H9 (cell line): ENCODE data around the gene BAG2. TPM values are rescaled to one million over a fixed set of nuclear protein-coding genes. Genes with fewer than 3 reads are reported as not detected.

ENCODE experiments used
- DNase-seq: peaks from one replicate; pipeline ENCODE4 v3.0.0-alpha.2; 2017
- H2AFZ ChIP-seq: one replicate; pipeline ENCODE4 v1.6.1; 2013; ENCODE audit warnings: mild to moderate bottlenecking, low read length, control low read depth, moderate library complexity
- H2AK5ac ChIP-seq: 2 replicates; pipeline ENCODE4 v1.6.1; 2013; ENCODE audit warnings: low read length, control low read depth, mixed read lengths; ENCODE audit not compliant: insufficient read length
- H2BK120ac ChIP-seq: one replicate; pipeline ENCODE4 v1.6.1; 2013; ENCODE audit warnings: low read depth, mild to moderate bottlenecking, low read length, control low read depth, inconsistent platforms; ENCODE audit not compliant: poor library complexity, severe bottlenecking
- H2BK12ac ChIP-seq: 2 replicates; pipeline ENCODE4 v1.6.1; 2013; ENCODE audit warnings: low read length, control low read depth, mixed read lengths, low read depth; ENCODE audit not compliant: insufficient read length
- H2BK15ac ChIP-seq: 2 replicates; pipeline ENCODE4 v1.6.1; 2013; ENCODE audit warnings: low read depth, low read length, control low read depth
- H2BK20ac ChIP-seq: one replicate; pipeline ENCODE4 v1.6.1; 2013; ENCODE audit warnings: low read depth, mild to moderate bottlenecking, low read length, control low read depth, inconsistent platforms; ENCODE audit not compliant: poor library complexity, severe bottlenecking
- H2BK5ac ChIP-seq: 2 replicates; pipeline ENCODE4 v1.6.1; 2013; ENCODE audit warnings: low read length, control low read depth, mixed read lengths; ENCODE audit not compliant: insufficient read length
- H3K14ac ChIP-seq: 2 replicates; pipeline ENCODE4 v1.6.1; 2013; ENCODE audit warnings: low read length, control low read depth; ENCODE audit not compliant: insufficient read depth
- H3K18ac ChIP-seq: 2 replicates; pipeline ENCODE4 v1.6.1; 2013; ENCODE audit warnings: low read depth, mild to moderate bottlenecking, mixed read lengths, low read length, control low read depth; ENCODE audit not compliant: insufficient read length
- H3K23ac ChIP-seq: 2 replicates; pipeline ENCODE4 v1.6.1; 2013; ENCODE audit warnings: low read length, control low read depth, mixed read lengths, low read depth; ENCODE audit not compliant: insufficient read length
- H3K23me2 ChIP-seq: 2 replicates; pipeline ENCODE4 v1.6.1; 2013; ENCODE audit warnings: low read depth, mild to moderate bottlenecking, mixed read lengths, low read length, control low read depth; ENCODE audit not compliant: insufficient read length, poor library complexity, severe bottlenecking
- H3K27ac ChIP-seq: 2 replicates; pipeline ENCODE4 v1.5.1; 2013; ENCODE audit warnings: low read length, control low read depth, mixed read lengths, low read depth; ENCODE audit not compliant: insufficient read length
- H3K27me3 ChIP-seq: 2 replicates; pipeline ENCODE4 v1.6.1; 2013; ENCODE audit warnings: low read length, control low read depth, inconsistent platforms; ENCODE audit not compliant: insufficient read depth
- H3K4ac ChIP-seq: 2 replicates; pipeline ENCODE4 v1.6.1; 2013; ENCODE audit warnings: low read depth, mild to moderate bottlenecking, control low read depth, inconsistent platforms, low read length, moderate library complexity
- H3K4me1 ChIP-seq: 2 replicates; pipeline ENCODE4 v1.6.1; 2013; ENCODE audit warnings: low read length, control low read depth, inconsistent platforms; ENCODE audit not compliant: insufficient read depth
- H3K4me2 ChIP-seq: 2 replicates; pipeline ENCODE4 v1.6.1; 2013; ENCODE audit warnings: low read length, control low read depth, mixed read lengths; ENCODE audit not compliant: insufficient read length, insufficient read depth
- H3K56ac ChIP-seq: 2 replicates; pipeline ENCODE4 v1.6.1; 2013; ENCODE audit warnings: low read depth, mild to moderate bottlenecking, mixed read lengths, low read length, control low read depth; ENCODE audit not compliant: insufficient read length
- H3K79me1 ChIP-seq: 2 replicates; pipeline ENCODE4 v1.6.1; 2013; ENCODE audit warnings: low read depth, mild to moderate bottlenecking, moderate library complexity, low read length, control low read depth, inconsistent platforms; ENCODE audit not compliant: insufficient read depth, poor library complexity, severe bottlenecking
- H3K79me2 ChIP-seq: 2 replicates; pipeline ENCODE4 v1.6.1; 2013; ENCODE audit warnings: low read length, control low read depth, inconsistent platforms; ENCODE audit not compliant: insufficient read depth
- H3K9ac ChIP-seq: 2 replicates; pipeline ENCODE4 v1.6.1; 2013; ENCODE audit warnings: low read length, control low read depth, mixed read lengths; ENCODE audit not compliant: insufficient read length; ENCODE audit errors: extremely low read depth
- H3K9me3 ChIP-seq: one replicate; pipeline ENCODE4 v1.6.1; 2013; ENCODE audit warnings: low read depth, low read length, inconsistent platforms; ENCODE audit not compliant: control insufficient read depth
- H3T11ph ChIP-seq: one replicate; pipeline ENCODE4 v1.6.1; 2013; ENCODE audit warnings: mild to moderate bottlenecking, low read length, control low read depth, inconsistent platforms
- H4K20me1 ChIP-seq: one replicate; pipeline ENCODE4 v1.6.1; 2013; ENCODE audit not compliant: control insufficient read depth, insufficient read length, insufficient read depth
- H4K5ac ChIP-seq: 2 replicates; pipeline ENCODE4 v1.6.1; 2013; ENCODE audit warnings: low read depth, mild to moderate bottlenecking, mixed read lengths, low read length, control low read depth; ENCODE audit not compliant: insufficient read length
- H4K8ac ChIP-seq: replicated peaks from 2 replicates; pipeline ENCODE4 v1.6.1; 2013; ENCODE audit warnings: low read length, control low read depth, mixed read lengths, low read depth; ENCODE audit not compliant: insufficient read length
- H4K91ac ChIP-seq: 2 replicates; pipeline ENCODE4 v1.6.1; 2013; ENCODE audit warnings: low read depth, mild to moderate bottlenecking, moderate library complexity, mixed read lengths, low read length, control low read depth; ENCODE audit not compliant: insufficient read length
- H3K27ac Mint-ChIP-seq, 3 experiments: 2 replicates in 2 of 3; 3 replicates in 1 of 3; pipeline ENCODE4 v1.8.0; 2020 to 2021; ENCODE audit warnings: mixed read lengths in 3 of 3, mild to moderate bottlenecking in 1 of 3, moderate library complexity in 1 of 3
- H3K27me3 Mint-ChIP-seq: 2 replicates; pipeline ENCODE4 v1.8.0; 2021; ENCODE audit warnings: low read depth, mild to moderate bottlenecking, moderate library complexity, mixed read lengths
- H3K36me3 Mint-ChIP-seq, 3 experiments: 2 replicates in 2 of 3; 3 replicates in 1 of 3; pipeline ENCODE4 v1.8.0; 2020 to 2021; ENCODE audit warnings: low read depth in 3 of 3, mixed read lengths in 3 of 3; ENCODE audit not compliant: insufficient read depth in 1 of 3
- H3K4me1 Mint-ChIP-seq, 2 experiments: 2 replicates each; pipeline ENCODE4 v1.8.0; 2020; ENCODE audit warnings: mixed read lengths in 2 of 2
- H3K4me3 Mint-ChIP-seq, 2 experiments: 2 replicates in 1 of 2; 3 replicates in 1 of 2; pipeline ENCODE4 v1.8.0; 2020 to 2021; ENCODE audit warnings: mild to moderate bottlenecking in 2 of 2, mixed read lengths in 2 of 2, moderate library complexity in 1 of 2
- H3K9me3 Mint-ChIP-seq, 2 experiments: 2 replicates in 1 of 2; 3 replicates in 1 of 2; pipeline ENCODE4 v1.8.0; 2020; ENCODE audit warnings: mild to moderate bottlenecking in 2 of 2, mixed read lengths in 2 of 2, moderate library complexity in 1 of 2
- WGBS: extraction: QIAGEN DNeasy Blood & Tissue Kit; methylation state at CpG from one replicate; pipeline ENCODE4 v1.1.7; 2013; ENCODE audit warnings: missing lambda C conversion rate, low lambda C conversion rate, mixed read lengths; ENCODE audit not compliant: insufficient read length; ENCODE audit errors: extremely low coverage; 5-methylcytosine and 5-hydroxymethylcytosine counted together
- total RNA-seq: library from RNA; stranded (reverse); gene quantifications from 2 replicates; pipeline ENCODE4 v1.2.1, GENCODE V29; 2021
- TF ChIP-seq, protein P1 (sequence below): fragments of 200-600 bp; sonication (generic); conservative IDR thresholded peaks from 3 replicates; pipeline ENCODE4 v1.8.0; 2021; ENCODE audit warnings: antibody characterized with exemption, mild to moderate bottlenecking

The BAG2 gene
- total RNA-seq, 1 experiment from 2014 or later = 8.4 TPM

DNA sequence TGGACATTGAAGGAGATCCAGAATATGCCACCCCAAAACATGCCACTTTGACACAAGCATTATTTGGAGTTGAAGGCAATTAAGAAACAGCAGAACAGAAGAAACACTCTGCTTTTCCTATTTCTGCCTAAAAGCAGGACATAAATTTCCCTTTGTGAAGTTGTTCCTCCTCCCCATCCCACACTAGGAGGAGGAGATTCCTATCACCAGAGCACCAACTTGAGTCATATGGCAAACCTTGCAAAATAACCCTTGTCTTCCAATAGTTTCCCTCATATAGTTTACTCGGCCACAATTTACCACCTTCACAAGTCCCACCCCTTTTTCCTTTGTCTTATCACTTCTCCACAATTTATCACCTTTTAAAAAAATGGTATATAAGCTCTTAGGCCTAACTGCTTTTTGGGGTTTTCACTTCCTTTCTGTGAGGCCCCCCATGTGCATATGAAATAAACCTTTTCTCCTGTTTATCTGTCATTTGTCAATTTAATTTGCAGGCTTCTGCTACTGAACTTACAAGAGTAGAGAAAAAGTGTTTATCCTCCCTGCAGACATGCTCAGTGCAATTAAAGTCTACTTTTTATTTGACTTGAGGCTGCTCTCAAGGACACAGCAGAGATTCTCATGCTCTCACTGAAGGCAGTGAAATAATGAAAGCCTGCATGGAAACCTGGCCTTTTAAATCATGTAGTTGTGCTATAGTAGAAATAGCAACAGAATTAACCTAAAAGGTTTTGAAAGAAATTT, 52.8 kb downstream of the BAG2 start:
- Mint-ChIP-seq H3K4me3 (no peak overlapping the region), H3K27me3 (no peaks in the 10 kb centered on the region; the same call in 1 of the 2 replicates), H3K4me1 (peaks cover 21 to 22% of the 10 kb centered on the region in 2 experiments), H3K27ac (no peak overlapping the region; a peak in 1 of 7 replicates), H3K9me3 (peaks cover 0 to 7% of the 10 kb centered on the region in 2 experiments; a peak in 3 of 5 replicates), H3K36me3 (peaks cover 6 to 7% (median 6%) of the 10 kb centered on the region in 3 experiments; a peak in 6 of 7 replicates)
- no peak overlapping the region for H2AFZ ChIP-seq
- TF ChIP-seq, protein P1, sequence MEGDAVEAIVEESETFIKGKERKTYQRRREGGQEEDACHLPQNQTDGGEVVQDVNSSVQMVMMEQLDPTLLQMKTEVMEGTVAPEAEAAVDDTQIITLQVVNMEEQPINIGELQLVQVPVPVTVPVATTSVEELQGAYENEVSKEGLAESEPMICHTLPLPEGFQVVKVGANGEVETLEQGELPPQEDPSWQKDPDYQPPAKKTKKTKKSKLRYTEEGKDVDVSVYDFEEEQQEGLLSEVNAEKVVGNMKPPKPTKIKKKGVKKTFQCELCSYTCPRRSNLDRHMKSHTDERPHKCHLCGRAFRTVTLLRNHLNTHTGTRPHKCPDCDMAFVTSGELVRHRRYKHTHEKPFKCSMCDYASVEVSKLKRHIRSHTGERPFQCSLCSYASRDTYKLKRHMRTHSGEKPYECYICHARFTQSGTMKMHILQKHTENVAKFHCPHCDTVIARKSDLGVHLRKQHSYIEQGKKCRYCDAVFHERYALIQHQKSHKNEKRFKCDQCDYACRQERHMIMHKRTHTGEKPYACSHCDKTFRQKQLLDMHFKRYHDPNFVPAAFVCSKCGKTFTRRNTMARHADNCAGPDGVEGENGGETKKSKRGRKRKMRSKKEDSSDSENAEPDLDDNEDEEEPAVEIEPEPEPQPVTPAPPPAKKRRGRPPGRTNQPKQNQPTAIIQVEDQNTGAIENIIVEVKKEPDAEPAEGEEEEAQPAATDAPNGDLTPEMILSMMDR = no peak
- no peak overlapping the region for H3K9ac ChIP-seq
- H2BK20ac ChIP-seq = no peak overlapping the region
- H4K91ac ChIP-seq = no peak overlapping the region
- no peak overlapping the region for H3K27ac ChIP-seq
- H2BK120ac ChIP-seq = no peak overlapping the region
- no peak overlapping the region for H2BK12ac ChIP-seq
- H3K18ac ChIP-seq = no peak overlapping the region
- no peak overlapping the region for H3T11ph ChIP-seq
- H3K23me2 ChIP-seq = no peaks in the 10 kb centered on the region
- no peaks in the 10 kb centered on the region for H4K20me1 ChIP-seq
- no peaks in the 10 kb centered on the region for H3K9me3 ChIP-seq
- H2BK5ac ChIP-seq = no peak overlapping the region
- H3K4ac ChIP-seq = no peak overlapping the region
- H3K79me2 ChIP-seq = no peaks in the 10 kb centered on the region; the same call in 1 of the 2 replicates
- H3K79me1 ChIP-seq = no peaks in the 10 kb centered on the region
- WGBS = no CpG with 5 or more reads among the region's 1 CpG
- no peaks in the 10 kb centered on the region for H3K4me1 ChIP-seq
- H3K23ac ChIP-seq = no peak overlapping the region
- no peak overlapping the region for H3K14ac ChIP-seq
- no peak overlapping the region for H3K56ac ChIP-seq
- no peak overlapping the region for H2AK5ac ChIP-seq
- no peaks in the 10 kb centered on the region for H3K27me3 ChIP-seq
- H2BK15ac ChIP-seq = no peak overlapping the region
- no peak overlapping the region for H3K4me2 ChIP-seq
- no peak for DNase-seq
- no peak overlapping the region for H4K8ac ChIP-seq
- H4K5ac ChIP-seq = no peak overlapping the region
